ENCODE results near the gene SDF4.

The SDF4 gene

GRCh38 chr1:1231400-1232207, at the start of gene SDF4:
SDF4 (minus strand) TSS chr1:1232001; CDS start chr1:1228772, 3,229 bp downstream.
- DNase-seq: peak; percentile 70

DNA sequence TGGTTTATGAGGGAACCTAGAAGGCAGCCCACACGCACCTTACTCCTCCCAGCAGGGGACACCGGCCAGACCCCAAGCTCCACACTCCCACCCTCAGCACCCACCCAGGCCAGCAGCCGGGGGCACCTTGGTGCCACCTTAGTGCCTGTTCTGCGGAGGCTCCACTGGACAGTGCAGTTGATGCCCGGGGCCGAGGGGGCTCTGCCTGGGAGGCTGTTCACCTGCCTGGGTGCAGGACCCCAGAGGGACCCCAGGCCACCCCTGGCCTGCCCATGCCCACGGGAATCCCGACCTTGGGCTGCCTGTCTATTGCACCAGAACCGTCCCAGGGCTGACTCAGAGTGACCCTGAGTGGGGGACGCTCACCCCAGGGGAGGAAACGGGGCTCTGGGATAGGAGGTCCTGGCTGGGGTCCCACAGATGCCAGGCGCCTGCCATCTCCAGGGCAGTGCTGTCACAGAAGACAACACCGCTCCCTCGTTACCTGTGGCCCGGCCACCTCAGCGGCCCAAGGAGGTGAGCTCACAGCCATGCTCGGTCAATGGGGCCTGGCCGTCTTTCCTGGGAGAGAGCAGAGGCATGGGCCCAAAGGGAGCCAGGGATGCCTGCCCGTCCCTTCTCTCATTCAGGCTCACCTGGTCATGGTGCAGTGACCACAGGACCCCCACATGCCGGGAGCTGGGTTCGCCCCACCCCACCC, 49.1 kb upstream of the SDF4 start:
- DNase-seq: no peak

DNA sequence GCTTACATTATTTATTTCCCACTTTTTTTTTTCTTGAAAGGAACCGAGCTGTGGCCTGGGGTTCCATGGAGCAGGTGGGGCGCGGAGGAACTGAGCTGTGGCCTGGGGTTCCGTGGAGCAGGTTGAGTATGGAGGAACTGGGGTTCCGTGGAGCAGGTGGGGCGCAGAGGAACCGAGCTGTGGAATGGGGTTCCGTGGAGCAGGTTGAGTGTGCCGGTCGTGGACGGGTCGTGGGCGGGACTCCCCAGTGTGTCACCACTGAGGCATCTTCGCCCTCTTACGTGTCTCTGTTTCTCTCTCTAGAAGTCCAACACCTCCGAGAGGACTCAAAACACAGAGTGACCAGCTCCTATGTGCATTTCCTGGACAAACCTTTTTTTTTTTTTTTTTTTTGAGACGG, 47.2 kb upstream of the SDF4 start:
- no peak for DNase-seq

DNA sequence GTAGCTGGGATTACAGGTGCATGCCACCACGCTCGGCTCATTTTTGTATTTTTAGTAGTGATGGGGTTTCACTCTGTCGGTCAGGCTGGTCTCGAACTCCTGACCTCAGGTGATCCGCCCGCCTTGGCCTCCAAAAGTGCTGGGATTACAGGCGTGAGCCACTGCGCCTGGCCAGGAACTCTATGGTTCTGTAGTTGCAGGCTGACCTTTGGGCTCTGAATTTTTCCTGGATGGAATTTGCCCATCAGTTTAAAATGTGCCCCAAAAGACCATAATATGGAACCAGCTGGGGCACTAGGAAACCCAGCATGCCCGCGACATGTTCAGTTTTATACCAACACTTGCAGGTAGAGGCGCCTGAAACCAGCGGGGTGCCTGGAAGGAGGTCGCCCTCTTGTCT, 46.8 kb upstream of the SDF4 start:
- no peak for DNase-seq

DNA sequence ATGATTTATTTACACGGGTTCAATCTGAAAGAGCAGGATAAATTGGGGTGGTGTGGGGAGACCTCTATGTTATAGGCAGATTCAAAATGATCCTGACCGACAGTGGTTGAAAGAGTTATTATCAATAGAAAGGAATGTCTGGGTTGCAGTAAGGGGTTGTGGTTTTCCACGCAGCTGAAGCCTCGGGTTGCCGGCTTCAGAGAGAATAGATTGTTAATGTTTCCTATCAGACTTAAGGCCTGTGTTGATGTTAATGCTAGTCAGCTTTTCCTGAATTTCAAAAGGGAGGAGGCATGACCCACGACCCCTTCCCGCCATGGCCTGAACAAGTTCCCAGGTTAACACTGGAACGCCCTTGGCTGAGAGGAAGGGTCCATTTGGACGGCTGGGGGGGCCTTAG, 44.0 kb upstream of the SDF4 start:
- DNase-seq: no peak

DNA sequence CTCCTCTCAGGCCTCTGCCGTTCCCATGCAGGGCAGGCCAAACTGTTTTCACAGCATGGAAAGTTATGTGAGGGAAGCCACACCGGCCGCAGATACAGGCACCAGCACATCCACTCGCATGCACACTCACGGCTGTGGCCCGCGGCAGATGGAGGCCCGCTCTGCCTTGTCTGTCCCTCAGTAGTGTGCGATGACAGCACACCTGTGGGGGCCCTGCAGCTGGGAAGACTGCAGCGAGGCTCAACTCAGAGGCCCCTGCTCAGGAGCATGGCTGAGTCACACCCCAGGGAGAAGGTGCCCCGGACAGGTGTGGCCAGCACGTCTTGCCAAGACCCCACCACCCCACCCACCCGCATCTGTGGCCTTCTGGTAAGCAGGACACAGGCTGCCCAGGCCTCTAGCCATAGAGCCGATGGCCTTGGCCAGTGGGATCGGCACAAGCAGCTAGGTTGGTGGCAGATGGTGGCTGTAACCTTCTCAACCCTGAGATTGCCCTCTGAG, 43.2 kb upstream of the SDF4 start:
- no peak for DNase-seq

DNA sequence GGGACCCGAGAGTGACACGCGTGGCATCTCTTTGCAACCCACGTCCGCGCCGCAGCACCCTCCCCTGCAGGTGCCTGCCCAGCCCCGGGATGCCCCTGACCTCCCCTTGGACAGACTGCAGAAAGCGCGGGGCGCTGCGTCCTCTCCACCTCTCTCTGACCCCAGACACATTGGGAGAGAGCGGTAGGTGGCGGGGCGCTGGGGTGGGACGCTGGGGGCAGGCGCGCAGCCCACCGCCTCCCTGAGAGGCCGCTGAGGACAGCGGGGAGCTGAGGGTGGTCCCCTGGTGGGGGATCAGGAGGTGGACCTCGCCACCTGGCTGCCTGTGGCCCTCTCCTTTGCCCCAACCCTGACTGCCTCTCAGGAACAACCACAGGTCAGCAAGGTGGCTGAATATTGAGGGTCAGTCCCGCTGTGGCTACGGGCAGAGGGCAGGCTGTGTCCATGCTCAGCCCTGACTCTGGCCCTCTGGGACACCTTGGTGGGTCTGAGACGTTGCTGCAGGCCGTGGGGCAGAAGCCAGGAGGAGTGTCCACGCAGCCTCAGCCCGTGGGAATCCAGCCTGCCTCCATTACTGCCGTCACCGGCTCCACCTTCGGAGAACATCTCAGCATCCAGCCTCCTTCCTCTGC, 42.6 kb upstream of the SDF4 start:
- no peak for DNase-seq

GRCh38 chr1:1273512-1274298, 41.9 kb upstream of the SDF4 start, which contains the start of gene UBE2J2:
UBE2J2 (minus strand) TSS chr1:1273854; CDS start chr1:1267992, 5,862 bp downstream.
- DNase-seq: peak; percentile 53

GRCh38 chr1:1273209-1273511, 41.4 kb upstream of the SDF4 start:
- DNase-seq: no peak

GRCh38 chr1:1272341-1273208, 40.8 kb upstream of the SDF4 start:
- DNase-seq: no peak

DNA sequence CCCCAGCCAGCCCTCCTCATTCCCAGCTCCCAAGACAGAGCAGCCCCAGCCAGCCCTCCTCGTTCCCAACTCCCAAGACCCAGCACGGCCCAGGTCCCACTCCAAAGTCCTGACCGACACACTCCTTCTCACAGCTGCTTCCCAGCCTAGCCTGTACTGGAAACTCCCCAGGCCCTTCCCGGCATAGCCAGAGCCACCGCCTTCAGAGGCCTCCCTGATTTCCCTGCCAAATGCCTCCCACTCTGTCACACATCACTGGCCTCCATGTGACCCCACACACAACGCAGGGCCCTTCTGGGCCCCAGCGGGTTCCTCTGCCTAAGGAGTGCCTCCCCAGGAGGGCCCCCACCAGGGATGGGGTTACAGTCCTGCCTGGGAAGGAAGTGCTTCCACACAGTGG, 39.0 kb upstream of the SDF4 start:
- DNase-seq: no peak

DNA sequence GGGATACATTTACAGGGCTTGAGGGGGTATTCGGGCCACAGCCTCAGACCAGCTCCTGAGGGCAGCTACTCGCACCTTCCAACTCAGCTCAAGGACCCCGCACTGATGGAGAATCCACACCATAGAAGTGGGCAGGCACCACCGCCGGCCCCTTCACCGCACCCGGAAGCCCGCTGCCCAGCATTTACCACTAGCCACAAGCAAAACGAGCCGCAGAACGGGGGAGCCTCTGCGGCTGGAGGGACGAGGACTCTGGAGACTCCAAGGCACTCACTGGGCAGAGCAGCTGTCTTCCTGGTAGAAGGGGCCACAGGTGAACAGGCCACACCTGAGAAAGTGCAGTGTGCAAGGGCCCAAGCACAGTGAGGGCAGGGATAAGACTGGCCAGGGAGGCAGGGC, 36.5 kb upstream of the SDF4 start:
- no peak for DNase-seq

DNA sequence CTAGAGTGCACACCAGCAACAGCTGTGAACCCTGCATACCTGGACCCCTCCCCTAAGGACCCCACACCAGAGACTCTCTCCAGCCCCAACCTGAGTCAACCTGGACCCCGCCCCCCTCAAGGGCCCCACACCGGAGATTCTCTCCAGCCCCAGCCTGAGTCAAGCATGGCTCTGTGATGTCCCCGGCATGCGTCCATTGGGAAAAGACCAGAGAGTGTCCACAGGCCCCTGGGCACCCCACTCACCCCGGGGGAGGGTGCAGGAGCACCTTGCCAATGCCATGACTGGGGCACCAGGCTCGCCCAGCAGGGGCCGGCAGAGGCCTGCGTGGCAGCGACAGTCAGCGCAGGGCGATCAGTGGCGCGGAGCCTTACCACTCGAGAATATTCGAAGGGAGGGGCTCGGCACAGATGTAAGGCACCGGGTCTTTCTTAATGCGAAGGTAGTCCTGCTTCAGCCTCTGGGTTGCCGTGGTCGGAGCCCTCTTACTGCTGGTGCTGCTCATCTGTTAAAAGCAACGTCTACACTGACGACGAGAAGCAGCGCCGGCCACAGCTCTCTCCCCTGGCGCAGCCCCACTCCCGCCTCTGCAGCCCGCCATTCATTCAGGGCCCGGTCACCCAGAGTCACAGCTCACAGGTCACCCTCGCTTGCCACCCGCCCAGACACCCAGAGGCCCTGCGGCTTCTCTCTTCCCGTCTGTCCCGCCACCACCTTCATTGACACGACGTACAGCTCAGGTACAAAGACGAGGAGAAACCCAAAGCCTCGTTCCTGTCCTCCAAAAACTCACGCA, 35.9 kb upstream of the SDF4 start:
- no peak for DNase-seq

GRCh38 chr1:1264868-1265272, 33.1 kb upstream of the SDF4 start:
- no peak for DNase-seq

DNA sequence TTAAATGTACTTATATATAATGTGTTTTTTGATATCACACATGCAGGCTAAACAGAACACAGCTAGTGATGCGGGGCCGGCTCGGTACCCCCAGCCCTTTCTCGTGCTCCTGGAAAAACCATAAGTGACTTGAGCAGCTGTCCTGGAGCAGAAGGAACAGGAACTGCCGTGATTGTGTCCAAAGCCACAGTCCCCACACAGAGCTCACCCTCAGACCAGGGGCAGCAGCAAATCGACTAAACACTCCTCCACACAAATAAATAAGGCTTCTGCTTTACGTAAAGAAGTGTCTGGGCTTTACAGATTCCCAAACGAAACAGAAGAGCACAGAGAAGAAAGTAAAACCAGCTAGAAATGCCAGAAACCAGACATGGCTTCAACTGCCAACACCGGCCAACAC, 32.2 kb upstream of the SDF4 start:
- no peak for DNase-seq

DNA sequence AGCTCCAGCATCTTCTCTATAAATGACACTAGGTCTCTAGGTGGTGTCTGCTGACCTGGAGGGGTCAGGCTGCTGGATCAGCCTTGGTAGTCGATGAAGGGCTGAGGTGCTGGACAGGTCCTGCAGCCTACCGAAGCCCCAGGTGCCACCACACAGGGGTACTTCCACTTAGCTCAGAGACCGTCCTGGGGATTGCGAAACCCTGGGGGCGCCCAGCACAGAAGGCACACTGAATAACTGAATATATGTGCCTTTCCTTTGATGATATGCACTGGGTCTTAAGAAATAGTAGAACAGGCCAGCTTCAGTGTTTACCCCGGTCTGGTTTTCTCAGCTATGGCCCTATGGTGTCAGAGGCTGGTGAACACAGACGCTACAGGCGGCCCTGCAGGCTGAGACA, 31.0 kb upstream of the SDF4 start:
- DNase-seq: no peak

- no peak for DNase-seq
Measured at GRCh38 chr1:1262071-1262470, 30.3 kb upstream of the SDF4 start.

DNA sequence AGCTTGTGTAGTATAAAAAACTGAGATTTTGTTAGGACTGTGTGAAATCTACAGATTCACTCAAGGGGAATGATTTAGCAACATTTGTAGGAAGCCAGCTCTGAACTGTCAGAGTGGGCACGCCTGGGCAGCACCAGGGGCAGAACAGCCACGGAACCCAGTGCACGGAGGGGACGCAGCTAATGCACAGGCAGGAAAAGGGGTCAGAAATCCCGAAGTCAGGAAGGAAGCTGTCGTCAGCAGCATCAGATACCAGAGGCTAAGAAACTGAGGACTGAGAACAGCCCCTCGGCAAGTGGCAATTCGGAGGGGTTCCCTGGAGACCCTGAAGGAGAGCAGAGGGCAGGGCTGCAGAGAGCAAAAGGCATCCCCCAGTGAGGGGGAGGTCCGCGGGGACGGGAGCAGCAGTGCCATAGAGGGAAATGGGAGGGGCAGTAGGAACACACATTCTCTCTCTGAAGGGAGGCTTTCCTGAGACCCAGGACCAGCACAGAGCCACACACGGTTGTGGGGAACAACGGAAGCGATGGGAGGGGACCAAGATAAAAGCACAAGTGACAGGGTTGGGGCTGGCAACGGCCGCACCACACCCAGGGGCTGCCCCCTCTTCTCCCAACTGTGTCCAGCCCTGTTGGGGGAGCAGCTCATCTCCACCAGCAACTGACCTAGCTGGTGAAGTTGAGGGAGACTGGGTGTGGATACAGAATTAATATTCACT, 29.2 kb upstream of the SDF4 start:
- no peak for DNase-seq

DNA sequence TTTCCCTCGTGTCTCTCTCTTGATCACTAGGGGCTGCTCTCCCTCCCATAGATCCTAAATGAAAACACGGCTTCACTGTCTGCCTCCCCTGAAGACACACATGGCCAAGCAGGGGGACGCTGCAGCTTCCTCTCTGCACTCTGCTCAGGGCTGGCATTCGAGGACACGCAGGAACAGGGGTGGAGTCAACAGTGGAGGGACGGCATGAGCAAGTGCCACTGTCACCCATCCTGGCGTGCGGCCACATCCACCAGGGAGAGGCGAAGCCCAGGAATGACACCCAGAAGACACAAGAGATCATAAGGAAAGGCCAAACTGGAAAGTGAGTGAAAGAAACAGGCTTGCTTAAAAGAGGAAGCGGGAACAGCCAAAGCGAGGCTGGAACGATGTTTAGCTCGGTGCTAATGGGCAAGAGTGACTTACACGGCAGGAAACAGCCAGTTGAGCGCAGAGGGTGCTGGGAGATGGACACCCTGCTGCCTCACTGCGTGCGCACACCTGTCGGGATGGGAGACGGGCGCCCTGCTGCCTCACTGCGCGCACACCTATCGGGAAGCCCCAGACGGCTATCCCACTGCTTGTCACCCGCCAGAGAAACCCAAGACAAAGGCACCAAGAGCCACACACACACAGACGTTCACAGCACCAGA, 28.3 kb upstream of the SDF4 start:
- no peak for DNase-seq

DNA sequence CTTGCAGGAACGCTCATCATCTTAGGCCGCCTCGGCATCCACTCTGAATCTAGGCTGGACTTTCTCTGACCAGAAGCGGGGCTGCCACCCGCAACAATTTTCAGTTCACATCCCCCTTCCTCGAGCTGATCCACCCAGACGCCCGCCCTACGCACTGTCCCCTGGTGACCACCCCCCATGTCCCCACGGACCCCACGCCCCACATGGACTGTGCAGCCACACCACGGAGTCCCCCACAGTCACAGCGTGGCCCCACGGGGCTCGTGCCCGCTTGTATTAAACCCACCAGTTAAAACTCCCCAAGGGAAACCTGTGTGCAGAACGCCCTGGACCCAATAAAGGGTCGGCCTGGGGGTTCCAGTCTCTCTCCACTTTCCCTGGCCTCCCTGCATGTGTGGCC, 27.7 kb upstream of the SDF4 start:
- no peak for DNase-seq
